Prostate gland (tissue), 2 donors: ENCODE measurements around the gene RBM8A. TPM values are rescaled to one million over a fixed set of nuclear protein-coding genes. Genes with fewer than 3 reads are reported as not detected.

Experiments
- DNase-seq: peaks from one replicate; pipeline ENCODE4 v3.0.0-alpha.2; 2019; ENCODE audit warnings: low spot score
- H3K27ac ChIP-seq, 2 donors: fragments of 200-600 bp; sonication (generic); 2 replicates each; pipeline ENCODE4 v1.5.1; 2017 to 2019
- H3K27me3 ChIP-seq: fragments of 200-600 bp; sonication (generic); replicated peaks from 2 replicates; pipeline ENCODE4 v1.5.1; 2019; ENCODE audit not compliant: insufficient read depth
- H3K36me3 ChIP-seq, 2 donors: fragments of 200-600 bp; sonication (generic); 1 replicate in 1 of 2; 2 replicates in 1 of 2; pipeline versions ENCODE4 v1.5.1 to v1.8.1; 2017 to 2019
- H3K4me1 ChIP-seq: fragments of 200-600 bp; sonication (generic); replicated peaks from 2 replicates; pipeline ENCODE4 v1.5.1; 2019
- H3K4me3 ChIP-seq, 2 donors: fragments of 200-600 bp; sonication (generic); 2 replicates each; pipeline ENCODE4 v1.5.1; 2017 to 2019
- H3K9me3 ChIP-seq: fragments of 200-600 bp; sonication (generic); 2 replicates; pipeline ENCODE4 v1.5.1; 2017
- POLR2A ChIP-seq: fragments of 450-650 bp; IDR thresholded peaks from one replicate; pipeline ENCODE4 v1.6.1; 2016; ENCODE audit warnings: antibody characterized with exemption, mild to moderate bottlenecking
- POLR2AphosphoS5 ChIP-seq: sonication (generic); formaldehyde crosslinking; IDR thresholded peaks from one replicate; pipeline ENCODE4 v1.6.1; 2017; ENCODE audit warnings: antibody characterized with exemption
- WGBS: methylation state at CpG from one replicate; pipeline ENCODE4 v1.1.5; 2018; 5-methylcytosine and 5-hydroxymethylcytosine counted together
- intact Hi-C: fragments of 100-400 bp; cut with DNase I; formaldehyde crosslinking; loops from one replicate; pipeline ENCODE4 v1.14.2; 2022
- total RNA-seq, 2 donors: library from RNA; depleted of rRNA; stranded (reverse); fragments of >200 nt; gene quantifications; one replicate each; pipeline ENCODE4 v1.1.0, GENCODE V29; 2016
- TF ChIP-seq, protein P1 (sequence below), 4 experiments: fragments of 200-600 bp in 2 of 4; fragments of 450-650 bp in 2 of 4; sonication (generic) in 2 of 4; IDR thresholded peaks; 1 replicate in 3 of 4; 2 replicates in 1 of 4; pipeline ENCODE4 v1.5.1; 2016 to 2019; ENCODE audit warnings: antibody characterized with exemption in 4 of 4, mild to moderate bottlenecking in 2 of 4, moderate library complexity in 2 of 4

The RBM8A gene
- total RNA-seq, 2 donors from 2014 or later: 127 to 159 TPM

DNA sequence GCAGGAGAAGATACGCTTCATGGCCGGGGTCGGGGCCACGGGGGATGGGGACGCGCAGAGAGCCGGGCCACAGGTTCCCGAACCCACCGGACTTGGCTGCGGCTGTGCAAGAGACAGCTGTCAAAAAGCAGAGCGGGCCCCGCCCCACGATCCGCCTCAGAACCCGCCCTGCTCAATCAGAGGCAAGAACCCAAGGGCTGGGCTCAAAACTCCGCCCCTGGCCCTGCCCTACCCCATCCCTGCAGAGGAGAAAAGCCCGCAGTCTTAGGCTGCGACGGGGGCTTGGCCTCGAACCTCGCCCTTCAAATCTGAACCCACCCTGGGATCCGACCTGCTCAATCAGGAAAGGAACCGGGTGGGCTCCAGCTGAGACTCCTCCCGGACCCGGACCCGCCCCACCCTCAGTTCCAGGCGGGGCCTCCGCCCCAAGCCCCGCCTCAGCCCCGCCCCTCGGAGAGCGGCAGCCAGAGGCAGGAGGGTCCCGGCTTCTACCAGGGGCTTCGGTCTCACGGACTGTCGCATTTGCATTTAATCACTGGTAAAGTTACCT lies 41.5 kb downstream of the RBM8A start, which contains the start of gene ANKRD35:
TSS of gene ANKRD35 (minus strand) at position 129 of the 550 bp plus-strand sequence. CDS start at position 21, 108 bp downstream.
- Histone ChIP-seq H3K27me3 (no peaks in the 10 kb centered on the region), H3K4me3 (peak within 1 kb of the TSS; percentile 48 to 61), H3K4me1 (peaks cover 4% of the 10 kb centered on the region), H3K9me3 (no peaks in the 10 kb centered on the region), H3K27ac (peak within 1 kb of the TSS; percentile 38 to 46), H3K36me3 (no peaks in the 10 kb centered on the region)
- WGBS: 2% methylated on average over 27 of the region's 36 CpGs
- DNase-seq: peak; percentile 78
- intact Hi-C loops: no loop called here
- TF ChIP-seq POLR2A: peak; percentile 12
- TF ChIP-seq, protein P1, sequence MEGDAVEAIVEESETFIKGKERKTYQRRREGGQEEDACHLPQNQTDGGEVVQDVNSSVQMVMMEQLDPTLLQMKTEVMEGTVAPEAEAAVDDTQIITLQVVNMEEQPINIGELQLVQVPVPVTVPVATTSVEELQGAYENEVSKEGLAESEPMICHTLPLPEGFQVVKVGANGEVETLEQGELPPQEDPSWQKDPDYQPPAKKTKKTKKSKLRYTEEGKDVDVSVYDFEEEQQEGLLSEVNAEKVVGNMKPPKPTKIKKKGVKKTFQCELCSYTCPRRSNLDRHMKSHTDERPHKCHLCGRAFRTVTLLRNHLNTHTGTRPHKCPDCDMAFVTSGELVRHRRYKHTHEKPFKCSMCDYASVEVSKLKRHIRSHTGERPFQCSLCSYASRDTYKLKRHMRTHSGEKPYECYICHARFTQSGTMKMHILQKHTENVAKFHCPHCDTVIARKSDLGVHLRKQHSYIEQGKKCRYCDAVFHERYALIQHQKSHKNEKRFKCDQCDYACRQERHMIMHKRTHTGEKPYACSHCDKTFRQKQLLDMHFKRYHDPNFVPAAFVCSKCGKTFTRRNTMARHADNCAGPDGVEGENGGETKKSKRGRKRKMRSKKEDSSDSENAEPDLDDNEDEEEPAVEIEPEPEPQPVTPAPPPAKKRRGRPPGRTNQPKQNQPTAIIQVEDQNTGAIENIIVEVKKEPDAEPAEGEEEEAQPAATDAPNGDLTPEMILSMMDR (IDR thresholded peaks at IDR 0.05): no peak
- peak; percentile 40 for TF ChIP-seq POLR2AphosphoS5

DNA sequence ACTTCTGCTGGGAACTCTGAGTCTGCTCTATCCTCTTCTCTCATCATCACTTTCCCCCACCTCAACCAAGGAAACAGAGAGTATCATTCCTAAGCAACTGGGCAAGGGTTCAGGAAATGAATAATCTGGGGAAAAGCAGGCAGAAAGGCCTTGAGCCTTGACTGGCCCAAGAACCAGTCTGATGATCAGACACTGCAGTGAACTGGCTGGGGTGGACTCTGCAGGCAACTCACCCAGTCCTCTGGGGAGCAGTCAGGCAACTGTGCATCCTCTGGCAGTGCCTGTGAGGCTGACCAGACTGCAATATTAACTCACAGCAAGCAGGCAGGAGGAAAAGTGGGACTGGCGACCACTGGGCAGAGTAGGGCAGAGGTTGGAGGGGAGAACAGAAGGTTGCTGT lies 42.6 kb downstream of the RBM8A start:
- Histone ChIP-seq H3K4me3 (no peak overlapping the region), H3K36me3 (no peaks in the 10 kb centered on the region), H3K9me3 (no peaks in the 10 kb centered on the region), H3K27me3 (no peaks in the 10 kb centered on the region), H3K27ac (no peak overlapping the region), H3K4me1 (no peaks in the 10 kb centered on the region)
- 88% methylated on average over 1 of the region's 1 CpG for WGBS
- no peak for TF ChIP-seq POLR2AphosphoS5
- TF ChIP-seq POLR2A: no peak
- TF ChIP-seq, protein P1 (IDR thresholded peaks at IDR 0.05): no peak
- intact Hi-C loops: no loop called here
- DNase-seq: no peak

DNA sequence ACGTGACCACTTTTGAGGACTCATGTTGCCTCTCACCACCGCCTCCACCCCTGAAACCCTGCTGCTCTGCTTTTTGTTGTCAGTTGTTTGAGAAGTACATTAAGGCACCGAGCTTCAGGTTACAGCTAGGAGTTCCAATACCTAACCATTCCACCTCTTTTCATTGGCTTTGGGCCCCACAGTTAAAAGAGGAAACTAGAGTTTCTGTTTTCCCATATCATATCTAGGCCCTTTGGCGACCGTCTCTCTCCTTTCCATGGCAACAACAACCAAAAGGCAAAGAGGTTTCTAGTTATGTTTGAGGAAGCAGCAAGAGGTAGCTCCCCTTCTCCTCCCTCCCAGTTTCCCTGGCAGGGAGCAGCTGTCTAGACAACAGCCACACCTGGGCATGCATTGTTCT lies 47.5 kb downstream of the RBM8A start:
- Histone ChIP-seq H3K36me3 (no peaks in the 10 kb centered on the region), H3K4me3 (no peak overlapping the region), H3K27me3 (no peaks in the 10 kb centered on the region), H3K4me1 (no peaks in the 10 kb centered on the region), H3K9me3 (no peaks in the 10 kb centered on the region), H3K27ac (no peak overlapping the region)
- no peak for DNase-seq
- no peak for TF ChIP-seq POLR2A
- no peak for TF ChIP-seq POLR2AphosphoS5
- TF ChIP-seq, protein P1 (IDR thresholded peaks at IDR 0.05): no peak
- WGBS: 27% methylated on average over 5 of the region's 5 CpGs
- intact Hi-C loops: no loop called here

DNA sequence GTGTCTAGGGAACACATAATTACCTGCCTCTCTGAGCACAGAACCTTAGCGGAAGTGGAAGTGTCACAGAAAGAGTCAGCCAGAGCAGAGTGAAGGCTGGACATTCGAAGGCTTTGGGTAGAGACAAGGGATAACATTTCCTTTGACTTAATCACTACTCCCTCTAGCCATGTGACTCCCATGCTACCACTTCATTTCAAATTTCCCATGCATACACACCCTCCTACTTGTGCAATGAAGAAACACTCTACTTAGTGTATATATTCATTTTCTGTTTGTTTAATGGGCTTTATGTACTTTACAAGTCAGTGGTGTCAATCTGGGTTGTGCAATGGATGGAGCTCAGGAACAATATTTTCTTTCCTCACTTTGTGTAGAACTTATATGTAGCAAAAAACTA lies 48.6 kb downstream of the RBM8A start:
- no peak for TF ChIP-seq POLR2A
- TF ChIP-seq POLR2AphosphoS5: no peak
- Histone ChIP-seq H3K36me3 (no peaks in the 10 kb centered on the region), H3K4me1 (no peaks in the 10 kb centered on the region), H3K9me3 (no peaks in the 10 kb centered on the region), H3K27me3 (no peaks in the 10 kb centered on the region), H3K4me3 (no peak overlapping the region), H3K27ac (no peak overlapping the region)
- no peak for DNase-seq
- intact Hi-C loops: no loop called here
- 85% methylated on average over 2 of the region's 2 CpGs for WGBS

DNA sequence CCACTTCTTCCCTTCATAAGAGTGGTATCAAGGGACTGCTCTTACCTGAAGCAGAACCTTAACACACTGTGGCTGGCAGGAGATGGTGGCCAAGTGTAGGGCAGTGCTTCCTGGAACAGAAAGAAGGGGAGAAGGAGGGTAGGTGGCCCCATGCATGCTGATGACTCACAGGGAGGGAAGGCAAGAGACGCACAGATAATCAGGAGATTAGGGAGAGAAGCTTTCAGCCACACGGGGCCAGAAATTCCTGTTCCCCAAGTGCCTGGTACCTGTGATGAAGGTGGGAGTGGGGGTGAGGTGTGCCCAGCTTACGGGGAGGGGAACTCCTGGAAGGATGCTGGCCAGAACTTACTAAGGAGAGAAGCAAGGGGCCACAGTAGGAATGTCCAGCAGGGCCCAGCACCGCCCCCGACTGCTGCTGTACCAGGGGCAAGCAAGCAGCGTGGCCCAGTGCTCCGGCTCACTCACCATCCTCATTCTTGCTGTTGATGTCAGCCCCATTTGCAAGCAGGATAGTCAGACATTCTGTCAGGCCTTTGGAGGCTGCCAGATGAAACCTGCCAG lies 49.3 kb downstream of the RBM8A start:
- Histone ChIP-seq H3K4me1 (no peaks in the 10 kb centered on the region), H3K27ac (no peak overlapping the region), H3K4me3 (no peak overlapping the region), H3K36me3 (no peaks in the 10 kb centered on the region), H3K9me3 (no peaks in the 10 kb centered on the region), H3K27me3 (no peaks in the 10 kb centered on the region)
- 83% methylated on average over 7 of the region's 7 CpGs for WGBS
- intact Hi-C loops: no loop called here
- no peak for DNase-seq
- TF ChIP-seq POLR2A (peak; percentile 16), POLR2AphosphoS5 (no peak)

DNA sequence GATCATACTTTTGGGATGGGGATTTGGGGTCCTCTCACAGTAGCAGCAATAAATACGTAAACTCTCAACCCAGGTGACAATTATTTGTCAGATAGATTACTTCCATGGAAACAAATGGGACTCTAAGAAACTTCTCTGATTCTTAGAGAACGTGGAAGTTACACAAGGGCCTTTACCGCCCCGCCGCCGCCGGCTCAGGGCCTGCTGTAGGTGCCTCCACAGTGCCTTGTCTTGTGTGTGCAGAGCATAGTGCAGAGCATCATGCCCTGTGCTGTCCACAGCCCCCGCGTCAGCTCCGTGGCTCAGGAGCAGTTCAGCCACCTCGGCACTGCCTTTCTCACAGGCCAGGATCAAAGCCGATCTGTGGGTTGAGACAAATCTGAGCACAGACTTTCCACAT lies 52.6 kb downstream of the RBM8A start:
- no peak for DNase-seq
- Histone ChIP-seq H3K27ac (no peak overlapping the region), H3K9me3 (no peaks in the 10 kb centered on the region), H3K4me3 (no peak overlapping the region), H3K4me1 (peaks cover 4% of the 10 kb centered on the region), H3K27me3 (no peaks in the 10 kb centered on the region), H3K36me3 (no peaks in the 10 kb centered on the region)
- intact Hi-C loops: no loop called here
- WGBS: 93% methylated on average over 12 of the region's 12 CpGs
- TF ChIP-seq POLR2A (no peak), POLR2AphosphoS5 (no peak)
- TF ChIP-seq, protein P1 (IDR thresholded peaks at IDR 0.05): no peak
